Measurements from ENCODE around the gene PYGM. TPM values are rescaled to one million over a fixed set of nuclear protein-coding genes. Genes with fewer than 3 reads are reported as not detected.

Gene PYGM
- total and polyA plus RNA-seq, 2 of the 13 experiments (the other 11 are each of a cell fraction or from before 2014, with no cell fraction given): 0.11 to 0.12 TPM

- TF ChIP-seq, protein P1, sequence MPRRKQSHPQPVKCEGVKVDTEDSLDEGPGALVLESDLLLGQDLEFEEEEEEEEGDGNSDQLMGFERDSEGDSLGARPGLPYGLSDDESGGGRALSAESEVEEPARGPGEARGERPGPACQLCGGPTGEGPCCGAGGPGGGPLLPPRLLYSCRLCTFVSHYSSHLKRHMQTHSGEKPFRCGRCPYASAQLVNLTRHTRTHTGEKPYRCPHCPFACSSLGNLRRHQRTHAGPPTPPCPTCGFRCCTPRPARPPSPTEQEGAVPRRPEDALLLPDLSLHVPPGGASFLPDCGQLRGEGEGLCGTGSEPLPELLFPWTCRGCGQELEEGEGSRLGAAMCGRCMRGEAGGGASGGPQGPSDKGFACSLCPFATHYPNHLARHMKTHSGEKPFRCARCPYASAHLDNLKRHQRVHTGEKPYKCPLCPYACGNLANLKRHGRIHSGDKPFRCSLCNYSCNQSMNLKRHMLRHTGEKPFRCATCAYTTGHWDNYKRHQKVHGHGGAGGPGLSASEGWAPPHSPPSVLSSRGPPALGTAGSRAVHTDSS (CRISPR knock-in tag; conservative IDR thresholded peaks at IDR 0.05): no peak
- no peak for TF ChIP-seq SSRP1 (CRISPR knock-in tag; IDR thresholded peaks at IDR 0.05)
- TF ChIP-seq YY1 (IDR thresholded peaks at IDR 0.05; ENCODE audit: insufficient read depth, insufficient replicate concordance, low read depth, low read length): peak; percentile 92
- no peak for TF ChIP-seq BRCA1 (CRISPR knock-in tag; IDR thresholded peaks at IDR 0.05)
- TF ChIP-seq, protein P2, sequence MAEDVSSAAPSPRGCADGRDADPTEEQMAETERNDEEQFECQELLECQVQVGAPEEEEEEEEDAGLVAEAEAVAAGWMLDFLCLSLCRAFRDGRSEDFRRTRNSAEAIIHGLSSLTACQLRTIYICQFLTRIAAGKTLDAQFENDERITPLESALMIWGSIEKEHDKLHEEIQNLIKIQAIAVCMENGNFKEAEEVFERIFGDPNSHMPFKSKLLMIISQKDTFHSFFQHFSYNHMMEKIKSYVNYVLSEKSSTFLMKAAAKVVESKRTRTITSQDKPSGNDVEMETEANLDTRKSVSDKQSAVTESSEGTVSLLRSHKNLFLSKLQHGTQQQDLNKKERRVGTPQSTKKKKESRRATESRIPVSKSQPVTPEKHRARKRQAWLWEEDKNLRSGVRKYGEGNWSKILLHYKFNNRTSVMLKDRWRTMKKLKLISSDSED (CRISPR knock-in tag; IDR thresholded peaks at IDR 0.05): no peak
- TF ChIP-seq ZNF18 (CRISPR knock-in tag; IDR thresholded peaks at IDR 0.05; ENCODE audit: insufficient replicate concordance): no peak
- TF ChIP-seq ZNF547 (CRISPR knock-in tag; IDR thresholded peaks at IDR 0.05): no peak
- TF ChIP-seq, protein P3, sequence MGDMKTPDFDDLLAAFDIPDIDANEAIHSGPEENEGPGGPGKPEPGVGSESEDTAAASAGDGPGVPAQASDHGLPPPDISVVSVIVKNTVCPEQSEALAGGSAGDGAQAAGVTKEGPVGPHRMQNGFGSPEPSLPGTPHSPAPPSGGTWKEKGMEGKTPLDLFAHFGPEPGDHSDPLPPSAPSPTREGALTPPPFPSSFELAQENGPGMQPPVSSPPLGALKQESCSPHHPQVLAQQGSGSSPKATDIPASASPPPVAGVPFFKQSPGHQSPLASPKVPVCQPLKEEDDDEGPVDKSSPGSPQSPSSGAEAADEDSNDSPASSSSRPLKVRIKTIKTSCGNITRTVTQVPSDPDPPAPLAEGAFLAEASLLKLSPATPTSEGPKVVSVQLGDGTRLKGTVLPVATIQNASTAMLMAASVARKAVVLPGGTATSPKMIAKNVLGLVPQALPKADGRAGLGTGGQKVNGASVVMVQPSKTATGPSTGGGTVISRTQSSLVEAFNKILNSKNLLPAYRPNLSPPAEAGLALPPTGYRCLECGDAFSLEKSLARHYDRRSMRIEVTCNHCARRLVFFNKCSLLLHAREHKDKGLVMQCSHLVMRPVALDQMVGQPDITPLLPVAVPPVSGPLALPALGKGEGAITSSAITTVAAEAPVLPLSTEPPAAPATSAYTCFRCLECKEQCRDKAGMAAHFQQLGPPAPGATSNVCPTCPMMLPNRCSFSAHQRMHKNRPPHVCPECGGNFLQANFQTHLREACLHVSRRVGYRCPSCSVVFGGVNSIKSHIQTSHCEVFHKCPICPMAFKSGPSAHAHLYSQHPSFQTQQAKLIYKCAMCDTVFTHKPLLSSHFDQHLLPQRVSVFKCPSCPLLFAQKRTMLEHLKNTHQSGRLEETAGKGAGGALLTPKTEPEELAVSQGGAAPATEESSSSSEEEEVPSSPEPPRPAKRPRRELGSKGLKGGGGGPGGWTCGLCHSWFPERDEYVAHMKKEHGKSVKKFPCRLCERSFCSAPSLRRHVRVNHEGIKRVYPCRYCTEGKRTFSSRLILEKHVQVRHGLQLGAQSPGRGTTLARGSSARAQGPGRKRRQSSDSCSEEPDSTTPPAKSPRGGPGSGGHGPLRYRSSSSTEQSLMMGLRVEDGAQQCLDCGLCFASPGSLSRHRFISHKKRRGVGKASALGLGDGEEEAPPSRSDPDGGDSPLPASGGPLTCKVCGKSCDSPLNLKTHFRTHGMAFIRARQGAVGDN (CRISPR knock-in tag; IDR thresholded peaks at IDR 0.05): peak; percentile 62
- no peak for TF ChIP-seq HIVEP1 (CRISPR knock-in tag; IDR thresholded peaks at IDR 0.05)
- no peak for TF ChIP-seq MLXIP (CRISPR knock-in tag; IDR thresholded peaks at IDR 0.05; ENCODE audit: borderline replicate concordance)
- TF ChIP-seq ZNF501 (CRISPR knock-in tag; IDR thresholded peaks at IDR 0.05): 0 out of 2 replicates have a peak, but pooled peaks have one; percentile 10
- TF ChIP-seq MBD4 (IDR thresholded peaks at IDR 0.05; ENCODE audit: borderline replicate concordance, low read length): no peak
- TF ChIP-seq BATF2 (CRISPR knock-in tag; IDR thresholded peaks at IDR 0.05): no peak
- TF ChIP-seq IRX3 (CRISPR knock-in tag; IDR thresholded peaks at IDR 0.05; ENCODE audit: borderline replicate concordance, low read depth): no peak
Measured at GRCh38 chr11:64778473-64779298, 18.9 kb upstream of the PYGM start, which contains the start of gene SF1 (continued).

Data from HepG2 (cell line).